ENCODE results near the gene RPS6KL1. TPM values are rescaled to one million over a fixed set of nuclear protein-coding genes. Genes with fewer than 3 reads are reported as not detected.
A peak's percentile ranks its signal among the peaks of the same experiment; 100 is the strongest.

Gene RPS6KL1
- total and polyA plus RNA-seq, 2 experiments from 2014 or later: 5.6 to 6.5 TPM

GRCh38 chr14:74954947-74955228 lies 31.8 kb upstream of the RPS6KL1 start:
- H3K9me2 ChIP-seq (ENCODE audit: insufficient read depth): no peaks in the 10 kb centered on the region
- TF ChIP-seq CREB1 (CRISPR knock-in tag; IDR thresholded peaks at IDR 0.05; ENCODE audit: low read depth) (no peak), POLR2AphosphoS5 (IDR thresholded peaks at IDR 0.05; ENCODE audit: low read depth) (no peak)
- peak overlapping the region; percentile 76 for H3K4me3 ChIP-seq
- peak overlapping the region; percentile 95 for H3K4me2 ChIP-seq
- peaks cover 12% of the 10 kb centered on the region; the same call in 1 of the 2 replicates for H3K27me3 ChIP-seq (ENCODE audit: insufficient read depth)
- Mint-ChIP-seq H3K9me3 (no peaks in the 10 kb centered on the region), H3K4me3 (peak overlapping the region; percentile 57; the same call in 2 of the 3 replicates), H3K4me1 (peaks cover 13% of the 10 kb centered on the region; the same call in 2 of the 3 replicates), H3K36me3 (ENCODE audit: low read depth) (no peaks in the 10 kb centered on the region; the same call in 2 of the 3 replicates), H3K27me3 (ENCODE audit: insufficient read depth, low read depth, poor library complexity) (peaks cover 10% of the 10 kb centered on the region), H3K27ac (no peak overlapping the region)
- H3K36me3 ChIP-seq (ENCODE audit: insufficient read depth): no peaks in the 10 kb centered on the region
- ATAC-seq (no peak), DNase-seq (ENCODE audit: low spot score) (no peak)
- H4K20me1 ChIP-seq (replicated peaks; ENCODE audit: insufficient read depth): no peaks in the 10 kb centered on the region
- H3K27ac ChIP-seq (ENCODE audit: low read depth): no peak overlapping the region
- H3F3A ChIP-seq (replicated peaks; ENCODE audit: low read depth): no peaks in the 10 kb centered on the region; the same call in 1 of the 2 replicates
- peak overlapping the region; percentile 95; the same call in 1 of the 2 replicates for H2AFZ ChIP-seq
- H3K4me1 ChIP-seq (ENCODE audit: insufficient read depth): peaks cover 8% of the 10 kb centered on the region
- no peaks in the 10 kb centered on the region for H3K79me2 ChIP-seq (replicated peaks; ENCODE audit: insufficient read depth)

GRCh38 chr14:74954232-74954946 lies 31.3 kb upstream of the RPS6KL1 start:
- no peak overlapping the region for H2AFZ ChIP-seq
- H3K27me3 Mint-ChIP-seq (ENCODE audit: insufficient read depth, low read depth, poor library complexity): peaks cover 10% of the 10 kb centered on the region
- H3K4me1 ChIP-seq (ENCODE audit: insufficient read depth): peaks cover 8% of the 10 kb centered on the region
- no peak overlapping the region for H3K27ac Mint-ChIP-seq
- no peaks in the 10 kb centered on the region for H3K36me3 ChIP-seq (ENCODE audit: insufficient read depth)
- H3K79me2 ChIP-seq (replicated peaks; ENCODE audit: insufficient read depth): no peaks in the 10 kb centered on the region
- peaks cover 13% of the 10 kb centered on the region; the same call in 2 of the 3 replicates for H3K4me1 Mint-ChIP-seq
- no peak overlapping the region for H3K27ac ChIP-seq (ENCODE audit: low read depth)
- no peaks in the 10 kb centered on the region; the same call in 2 of the 3 replicates for H3K36me3 Mint-ChIP-seq (ENCODE audit: low read depth)
- H3K4me2 ChIP-seq: peak overlapping the region; percentile 95; the same call in 1 of the 2 replicates
- ATAC-seq: peak; percentile 40
- no peaks in the 10 kb centered on the region for H3K9me2 ChIP-seq (ENCODE audit: insufficient read depth)
- H3K4me3 Mint-ChIP-seq: no peak overlapping the region
- H3K4me3 ChIP-seq: peak overlapping the region; percentile 28; the same call in 1 of the 2 replicates
- no peaks in the 10 kb centered on the region; the same call in 1 of the 2 replicates for H3F3A ChIP-seq (replicated peaks; ENCODE audit: low read depth)
- H3K27me3 ChIP-seq (ENCODE audit: insufficient read depth): peaks cover 12% of the 10 kb centered on the region; the same call in 1 of the 2 replicates
- H4K20me1 ChIP-seq (replicated peaks; ENCODE audit: insufficient read depth): no peaks in the 10 kb centered on the region
- H3K9me3 Mint-ChIP-seq: no peaks in the 10 kb centered on the region
- DNase-seq (ENCODE audit: low spot score): no peak
- TF ChIP-seq CREB1 (CRISPR knock-in tag; IDR thresholded peaks at IDR 0.05; ENCODE audit: low read depth): no peak
- TF ChIP-seq ZNF114 (CRISPR knock-in tag; IDR thresholded peaks at IDR 0.05): no peak
- TF ChIP-seq POLR2AphosphoS5 (IDR thresholded peaks at IDR 0.05; ENCODE audit: low read depth): no peak
- no peak for TF ChIP-seq ZNF331 (CRISPR knock-in tag; IDR thresholded peaks at IDR 0.05; ENCODE audit: low read depth)
- TF ChIP-seq EZH2phosphoT487 (IDR thresholded peaks at IDR 0.05; ENCODE audit: unreplicated experiment): no peak
- no peak for TF ChIP-seq ETS1 (IDR thresholded peaks at IDR 0.05)
- no peak for TF ChIP-seq STAT1 (IDR thresholded peaks at IDR 0.05; ENCODE audit: unreplicated experiment)
- TF ChIP-seq NANOG (IDR thresholded peaks at IDR 0.05; ENCODE audit: borderline replicate concordance): no peak
- TF ChIP-seq JUNB (IDR thresholded peaks at IDR 0.05; ENCODE audit: unreplicated experiment): no peak
- no peak for TF ChIP-seq REST (IDR thresholded peaks at IDR 0.05; ENCODE audit: unreplicated experiment)
- TF ChIP-seq EZH2 (IDR thresholded peaks at IDR 0.05; ENCODE audit: low read depth, unreplicated experiment): no peak
- TF ChIP-seq CTCF (conservative IDR thresholded peaks at IDR 0.05; ENCODE audit: low read depth in 2 of 2): no peak
